OCI-LY1 (cell line): Measurements from ENCODE around the gene FTCD.

Experiments
- EZH2 ChIP-seq: fragments of 200-600 bp; sonication (generic), shearing (Covaris generic); IDR thresholded peaks from 2 replicates; pipeline ENCODE4 v1.8.0; 2017; ENCODE audit warnings: borderline replicate concordance, mixed run types, mild to moderate bottlenecking, antibody characterized with exemption, low read length, moderate library complexity, mixed read lengths
- TF ChIP-seq, protein P1 (sequence below): fragments of 200-600 bp; sonication (generic), shearing (Covaris generic); IDR thresholded peaks from 2 replicates; pipeline ENCODE4 v1.5.1; 2017; ENCODE audit warnings: mild to moderate bottlenecking, antibody characterized with exemption, low read length, moderate library complexity, mixed read lengths

DNA sequence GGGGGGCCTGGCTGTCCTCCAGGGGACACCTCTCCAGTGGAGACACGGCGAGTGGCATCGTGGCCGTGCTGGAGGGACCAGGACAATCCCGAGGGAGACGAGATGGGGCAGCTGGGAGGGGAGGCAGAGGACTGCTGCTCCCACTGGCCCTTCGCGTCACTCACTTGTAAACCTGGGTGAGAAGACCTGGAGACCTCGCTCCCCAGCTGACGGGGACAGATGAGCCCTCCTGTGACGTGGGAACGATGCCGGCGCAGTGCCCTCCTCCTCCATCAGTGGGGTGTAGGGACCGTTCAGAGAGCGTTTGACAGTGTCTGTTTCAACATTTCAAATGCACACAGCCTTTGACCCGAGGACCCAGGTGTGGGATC is 24.3 kb upstream of the FTCD start:
- TF ChIP-seq, protein P1, sequence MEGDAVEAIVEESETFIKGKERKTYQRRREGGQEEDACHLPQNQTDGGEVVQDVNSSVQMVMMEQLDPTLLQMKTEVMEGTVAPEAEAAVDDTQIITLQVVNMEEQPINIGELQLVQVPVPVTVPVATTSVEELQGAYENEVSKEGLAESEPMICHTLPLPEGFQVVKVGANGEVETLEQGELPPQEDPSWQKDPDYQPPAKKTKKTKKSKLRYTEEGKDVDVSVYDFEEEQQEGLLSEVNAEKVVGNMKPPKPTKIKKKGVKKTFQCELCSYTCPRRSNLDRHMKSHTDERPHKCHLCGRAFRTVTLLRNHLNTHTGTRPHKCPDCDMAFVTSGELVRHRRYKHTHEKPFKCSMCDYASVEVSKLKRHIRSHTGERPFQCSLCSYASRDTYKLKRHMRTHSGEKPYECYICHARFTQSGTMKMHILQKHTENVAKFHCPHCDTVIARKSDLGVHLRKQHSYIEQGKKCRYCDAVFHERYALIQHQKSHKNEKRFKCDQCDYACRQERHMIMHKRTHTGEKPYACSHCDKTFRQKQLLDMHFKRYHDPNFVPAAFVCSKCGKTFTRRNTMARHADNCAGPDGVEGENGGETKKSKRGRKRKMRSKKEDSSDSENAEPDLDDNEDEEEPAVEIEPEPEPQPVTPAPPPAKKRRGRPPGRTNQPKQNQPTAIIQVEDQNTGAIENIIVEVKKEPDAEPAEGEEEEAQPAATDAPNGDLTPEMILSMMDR, result no peak
- no peak for TF ChIP-seq EZH2
